COLO668 (cell line): ENCODE measurements around the gene COL16A1.
"Not testable (repeated sequence)": the region's sequence is repeated elsewhere in the genome, so short reads cannot be mapped to it uniquely, and the experiment has no call there.

Experiments used
- DNase-seq: peaks from one replicate; lab custom pipeline; 2025; ENCODE audit not compliant: unreplicated experiment; lab: John Stamatoyannopoulos, UW

Gene COL16A1

DNA sequence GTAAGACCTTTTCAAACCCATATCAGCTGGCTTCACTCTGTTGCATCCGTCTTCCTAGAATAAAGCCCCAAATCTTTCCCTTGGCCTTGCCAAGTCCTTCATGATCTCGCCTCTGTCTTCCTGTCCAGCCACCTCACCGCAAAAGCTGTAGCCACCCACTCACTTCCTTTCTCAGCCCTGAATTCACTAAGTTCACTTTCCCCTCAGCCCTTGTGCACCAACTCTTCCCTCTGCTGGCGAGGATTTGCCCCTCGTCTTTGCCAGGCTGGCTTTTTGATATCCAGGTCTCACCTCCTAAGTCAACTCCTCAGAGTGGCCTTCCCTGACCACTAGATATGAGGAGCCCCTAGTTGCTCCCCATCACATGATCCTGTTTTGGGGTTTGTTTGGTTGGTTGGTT lies 3.9 kb upstream of the COL16A1 start:
- no peak for DNase-seq

DNA sequence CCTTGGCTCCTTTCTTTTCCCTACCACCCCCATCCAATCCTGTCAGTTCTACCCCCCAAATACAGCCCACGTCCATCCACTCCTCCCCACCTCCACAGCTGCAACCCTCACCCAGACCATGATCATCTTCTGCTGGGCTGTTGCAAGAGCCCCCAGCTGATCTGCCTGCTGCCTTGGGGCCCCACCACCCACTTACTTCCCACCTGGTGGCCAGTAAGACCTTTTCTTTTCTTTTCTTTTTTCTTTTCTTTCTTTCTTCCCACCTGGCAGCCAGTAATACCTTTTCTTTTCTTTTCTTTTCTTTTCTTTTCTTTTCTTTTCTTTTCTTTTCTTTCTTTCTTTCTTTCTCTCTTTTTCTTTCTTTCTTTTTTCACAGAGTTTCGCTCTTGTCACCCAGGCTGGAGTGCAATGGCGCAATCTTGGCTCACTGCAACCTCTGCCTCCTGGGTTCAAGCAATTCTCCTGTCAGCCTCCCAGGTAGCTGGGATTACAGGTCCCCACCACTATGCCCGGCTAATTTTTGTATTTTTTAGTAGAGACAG lies 3.3 kb upstream of the COL16A1 start:
- not testable (repeated sequence) for DNase-seq

DNA sequence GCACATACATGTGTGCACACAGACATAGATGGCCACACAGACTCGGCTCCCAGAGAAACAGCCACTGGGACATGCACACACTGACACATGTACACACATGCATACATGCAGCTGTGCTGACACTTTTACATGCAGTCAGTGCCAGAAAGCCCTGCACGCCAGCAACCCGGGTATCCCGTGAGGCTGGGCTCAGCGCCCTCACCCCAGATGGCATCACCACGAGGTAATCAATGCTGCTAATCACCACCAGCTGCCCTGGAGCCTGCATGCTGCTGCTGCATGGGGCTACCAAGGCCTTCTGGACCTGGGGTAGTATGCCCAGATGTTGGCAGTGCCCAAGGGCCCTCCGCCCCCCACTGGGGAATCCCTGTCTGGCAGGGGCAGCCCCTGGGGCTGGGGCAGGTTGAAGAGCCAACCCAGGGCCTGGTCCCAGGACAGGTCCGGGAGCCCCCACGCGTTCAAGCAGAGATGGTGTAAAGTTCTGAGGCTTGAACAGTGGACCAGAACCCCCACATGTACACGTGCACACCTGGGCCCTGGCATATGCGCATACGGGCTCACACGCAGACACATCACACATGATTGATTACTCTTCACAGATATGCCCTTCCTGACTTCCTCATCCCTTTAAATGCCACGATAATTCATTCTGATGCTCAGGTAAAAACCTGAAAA lies 2.7 kb upstream of the COL16A1 start:
- no peak for DNase-seq

DNA sequence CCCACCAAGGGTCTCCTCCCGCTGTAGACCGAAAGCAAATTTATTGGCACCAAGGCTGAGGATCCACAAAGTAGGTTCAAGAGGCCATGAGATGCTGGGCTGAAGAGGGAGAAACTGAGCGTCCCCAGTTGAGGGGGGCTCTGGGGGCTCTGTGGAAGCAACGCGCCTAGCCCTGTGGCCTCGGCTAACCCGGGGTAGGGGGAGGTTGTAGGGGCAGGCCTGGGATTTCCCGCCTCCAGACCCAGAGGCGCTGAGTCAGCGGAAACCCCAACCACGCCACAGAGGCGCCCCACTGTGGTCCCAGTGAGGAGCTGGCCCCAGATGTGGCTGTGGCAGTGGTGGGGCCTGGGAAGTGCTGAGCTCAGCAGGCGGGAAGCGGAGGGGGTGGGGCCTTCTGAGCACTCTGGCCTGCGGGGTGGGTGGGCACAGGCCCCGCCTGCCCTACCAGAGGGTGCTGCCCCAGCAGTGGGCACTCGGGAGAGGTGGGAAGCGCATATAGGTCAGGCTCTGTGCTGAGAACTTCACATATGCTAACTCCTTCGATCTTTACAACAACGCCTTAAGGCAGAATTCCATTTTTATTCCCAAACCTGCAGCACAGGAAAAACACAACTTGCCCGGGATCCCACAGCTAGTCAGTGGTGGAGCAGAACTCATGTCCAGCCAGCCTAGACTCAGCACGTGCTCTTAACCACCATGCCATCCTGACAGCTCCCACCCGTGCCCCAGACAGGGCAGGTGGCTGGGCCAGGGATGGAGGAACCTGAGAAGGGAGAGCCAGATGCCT lies 1.5 kb upstream of the COL16A1 start:
- DNase-seq = peak; percentile 75

DNA sequence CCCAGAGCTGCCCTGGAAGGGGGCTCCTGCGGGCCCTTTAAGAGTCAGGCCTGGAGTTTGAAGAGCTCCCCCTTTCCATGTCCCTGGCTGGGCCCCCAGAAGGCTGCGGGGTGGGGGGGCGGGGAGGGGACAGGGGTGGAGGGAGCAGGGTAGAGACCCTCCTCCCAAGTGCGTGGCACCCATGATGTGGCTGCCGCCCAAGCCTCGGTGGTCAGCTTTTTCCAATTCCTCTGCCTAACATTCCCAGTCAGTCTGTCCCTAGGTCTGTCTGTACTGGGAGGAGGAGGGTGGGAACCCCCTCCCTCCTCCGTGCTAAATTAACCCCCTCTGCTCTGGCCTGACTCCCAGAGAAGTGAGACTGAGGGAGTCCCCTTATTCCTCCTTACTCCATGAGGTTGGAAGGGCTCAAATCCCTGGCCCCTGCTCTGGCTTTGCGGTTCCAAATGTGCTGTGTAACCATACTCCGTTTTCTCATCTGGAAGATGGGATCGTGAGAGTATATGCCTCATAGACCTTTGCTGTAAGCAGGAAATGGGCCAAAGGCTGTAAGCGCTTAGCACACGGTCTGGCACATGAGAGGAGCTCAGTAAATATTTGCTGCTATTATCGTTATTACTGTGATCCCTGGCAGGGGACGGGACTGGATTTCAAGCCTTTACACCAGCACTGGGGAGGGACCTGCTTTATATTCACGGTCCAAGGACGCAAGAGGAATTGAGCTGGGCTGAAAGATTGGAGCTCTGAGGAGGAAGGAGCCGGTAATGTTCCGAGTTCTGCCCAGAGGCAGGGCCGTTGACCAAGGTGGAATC lies 658 bp upstream of the COL16A1 start:
- peak; percentile 50 for DNase-seq

DNA sequence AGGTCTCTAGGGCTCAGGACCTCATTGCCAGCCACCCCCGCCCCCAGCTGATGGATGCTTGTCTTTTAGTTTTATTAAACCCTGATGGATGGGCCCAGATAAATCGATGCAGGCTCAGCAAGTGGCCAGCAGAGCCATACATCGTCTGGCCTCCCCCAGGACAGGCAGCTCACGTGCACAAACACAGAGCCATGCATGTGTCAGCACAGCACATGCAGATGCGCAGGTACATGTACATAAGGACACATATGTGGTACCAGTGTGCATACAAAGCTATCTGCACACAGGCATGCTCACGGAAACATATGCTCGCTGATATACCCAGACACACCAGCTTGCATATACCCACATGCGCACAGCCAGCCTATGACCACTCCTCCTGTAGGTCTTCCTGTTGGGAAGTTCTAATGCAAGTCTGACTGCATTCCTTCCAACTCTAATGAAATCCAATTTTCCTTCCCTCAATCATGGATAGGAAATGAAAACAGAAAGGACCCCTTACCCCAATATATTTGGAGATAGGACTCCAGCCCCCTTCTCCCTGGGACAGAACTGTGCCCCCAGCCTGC lies 897 bp downstream of the COL16A1 start:
- DNase-seq = no peak

DNA sequence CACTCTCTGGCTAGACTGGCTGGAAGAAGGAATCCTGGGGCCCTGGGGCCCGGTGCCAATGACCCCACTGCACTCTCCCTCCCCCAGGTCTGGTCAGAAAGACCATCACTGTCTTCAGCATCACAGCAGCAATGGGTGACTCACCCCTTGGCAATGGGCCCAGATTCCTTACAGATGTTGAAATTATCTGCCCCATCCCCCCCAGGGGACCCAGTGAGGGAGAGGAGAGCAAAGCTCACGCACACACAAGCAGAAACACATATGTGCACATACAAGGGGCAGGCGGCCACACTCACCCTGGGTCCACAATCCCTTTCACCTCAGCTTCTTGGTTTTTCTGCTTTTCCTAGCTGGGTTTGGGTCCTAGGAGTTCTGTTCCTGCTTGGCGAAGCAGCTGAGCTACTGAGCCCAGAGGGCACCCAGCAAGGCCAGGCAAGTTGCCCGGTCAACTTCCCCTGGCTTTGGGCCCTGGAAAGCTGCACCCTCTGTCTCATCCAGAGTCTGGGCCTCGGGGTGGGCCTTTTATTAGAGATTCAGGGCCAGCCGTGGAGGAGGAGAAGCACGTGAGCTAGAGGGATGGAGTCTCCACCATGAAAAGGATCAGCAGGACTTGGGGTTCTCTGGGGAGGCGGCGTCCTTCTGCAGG lies 2.6 kb downstream of the COL16A1 start:
- peak; percentile 95 for DNase-seq

DNA sequence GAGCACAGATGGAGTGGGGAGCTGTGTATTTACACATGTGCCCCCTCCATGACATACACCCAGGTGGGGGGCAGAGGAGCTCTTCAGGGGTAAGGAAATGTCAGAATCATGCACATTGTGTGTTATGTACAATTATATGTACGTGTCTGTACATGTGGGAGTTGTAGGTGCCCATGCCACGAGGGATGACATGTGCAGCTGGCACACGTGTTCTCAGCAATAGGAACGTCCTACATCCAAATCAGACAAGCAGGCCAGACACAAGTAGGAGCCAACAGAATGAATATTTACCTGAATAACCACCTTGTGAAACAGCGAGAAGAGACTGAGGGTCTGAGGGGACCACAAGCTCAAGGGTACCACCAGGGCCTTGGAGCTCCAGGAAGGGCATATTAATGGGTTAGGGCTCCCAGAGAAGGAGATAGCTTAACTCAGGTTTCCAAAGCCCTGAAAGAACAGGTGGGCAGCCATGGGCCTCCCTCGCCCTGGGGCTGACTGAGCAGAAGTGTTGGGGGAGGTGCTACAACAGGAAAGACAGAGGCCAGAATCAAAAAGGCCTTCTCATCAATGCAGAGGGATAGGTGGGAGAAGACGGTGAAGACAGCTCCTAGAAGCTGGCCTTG lies 3.2 kb downstream of the COL16A1 start:
- DNase-seq = peak; percentile 83

DNA sequence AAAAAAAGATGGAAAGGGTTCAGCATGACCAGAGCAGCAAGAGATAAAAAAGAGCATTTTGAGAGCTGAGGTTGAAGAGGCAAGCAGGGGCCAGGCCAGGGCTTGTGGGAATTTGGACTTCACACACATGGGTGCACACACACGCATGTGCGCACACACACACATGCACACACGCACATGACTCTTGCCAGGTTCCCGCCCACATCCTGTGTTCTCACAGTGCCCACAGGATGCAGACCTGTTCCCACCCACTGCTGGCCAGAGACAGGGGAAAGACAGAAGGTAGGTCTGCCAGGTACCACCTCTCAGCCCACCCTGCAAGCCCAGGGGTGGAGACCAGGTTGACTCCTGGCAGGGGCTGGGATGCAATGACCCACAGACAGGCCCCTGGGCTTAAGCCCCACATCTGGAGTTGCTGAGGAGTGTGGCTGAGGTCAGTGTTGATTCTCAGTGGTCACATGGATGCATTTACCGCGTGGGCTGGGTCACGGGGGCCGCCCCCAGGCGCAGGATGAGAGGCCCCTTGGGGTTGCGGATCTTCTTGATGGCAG lies 4.4 kb downstream of the COL16A1 start:
- DNase-seq = peak; percentile 30

DNA sequence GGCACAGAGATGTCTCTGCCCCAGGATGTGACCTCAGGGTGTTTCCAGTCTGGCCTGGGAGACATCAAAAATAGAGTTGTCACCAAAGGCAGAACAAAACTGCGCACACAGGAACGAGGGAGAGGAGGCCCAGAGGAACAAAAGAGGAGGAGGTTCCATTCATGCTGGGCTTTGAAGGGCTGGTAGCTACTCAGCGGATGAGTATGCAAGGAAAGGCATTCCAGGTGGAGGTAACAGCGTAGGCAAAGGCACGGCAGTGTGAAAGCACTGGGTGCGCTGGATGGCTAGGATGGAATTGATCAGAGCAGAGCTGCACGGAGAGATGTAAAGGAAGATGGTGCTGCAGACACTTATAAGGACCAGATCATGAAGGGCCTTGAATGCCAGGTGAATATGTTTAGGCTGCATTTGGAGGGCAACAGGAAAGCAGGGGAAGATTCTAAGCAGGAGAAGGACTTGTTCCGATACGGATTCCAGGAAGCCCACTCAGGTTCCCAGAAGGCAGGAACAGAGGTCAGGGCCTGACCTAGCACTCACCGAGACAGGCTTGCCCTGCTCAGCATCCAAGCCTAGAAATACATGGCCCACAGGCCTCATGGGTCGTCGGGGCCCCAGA lies 6.3 kb downstream of the COL16A1 start:
- no peak for DNase-seq

DNA sequence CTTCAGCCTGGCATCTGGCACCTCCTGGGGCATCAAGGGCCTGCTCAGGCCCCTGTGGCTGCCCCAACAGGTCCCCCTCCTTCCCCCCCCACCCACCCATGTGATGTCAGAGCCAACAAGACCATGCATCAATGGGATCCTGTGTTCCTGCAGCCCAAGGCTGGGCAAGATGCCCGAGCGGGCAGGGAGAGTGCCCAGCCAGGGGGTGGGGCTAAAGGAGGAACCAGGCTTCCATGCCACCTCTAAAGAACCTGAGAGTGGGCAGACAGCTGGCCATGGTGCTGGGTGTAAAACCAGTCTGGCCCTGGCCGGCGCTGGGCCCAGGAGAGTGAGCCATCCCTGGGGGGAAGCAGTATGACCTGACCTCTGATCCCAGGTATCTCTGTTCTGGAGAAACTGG lies 7.6 kb downstream of the COL16A1 start:
- no peak for DNase-seq

DNA sequence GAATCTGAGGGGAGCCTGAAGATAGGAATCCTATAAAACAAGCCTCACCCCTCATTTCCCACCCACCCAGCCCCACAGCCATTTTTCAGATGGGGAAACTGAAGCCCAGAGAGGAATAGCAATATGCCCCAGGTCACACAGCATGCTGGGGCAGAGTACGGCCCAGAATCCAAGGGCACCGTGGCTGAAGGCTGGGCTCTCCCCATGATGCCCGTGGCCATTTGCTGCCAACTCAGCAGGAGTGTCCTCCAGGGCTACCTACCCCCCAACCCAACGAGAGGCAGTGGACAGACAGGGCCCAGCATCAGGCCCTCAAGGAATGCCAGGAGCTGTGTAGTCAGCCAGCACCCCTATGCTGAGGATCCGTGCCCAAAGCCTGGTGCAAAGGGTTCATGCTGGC lies 8.5 kb downstream of the COL16A1 start:
- DNase-seq = no peak

DNA sequence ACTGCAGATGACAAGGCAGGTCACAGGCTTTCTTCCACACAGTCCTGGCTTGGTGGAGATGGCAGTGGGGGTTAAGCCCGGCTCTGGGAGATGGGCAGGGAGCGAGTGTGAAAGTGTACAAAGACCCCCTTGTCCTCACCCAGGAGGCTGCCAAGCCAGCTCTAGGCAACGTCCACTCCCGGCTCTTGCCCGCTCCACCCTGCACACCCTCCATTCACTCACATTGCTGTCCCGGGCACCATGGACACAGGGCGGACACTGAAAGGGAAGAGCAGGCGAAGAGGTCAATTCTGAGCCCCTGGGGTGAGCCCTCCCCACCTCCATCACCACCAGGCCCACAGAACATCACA lies 8.9 kb downstream of the COL16A1 start:
- no peak for DNase-seq

DNA sequence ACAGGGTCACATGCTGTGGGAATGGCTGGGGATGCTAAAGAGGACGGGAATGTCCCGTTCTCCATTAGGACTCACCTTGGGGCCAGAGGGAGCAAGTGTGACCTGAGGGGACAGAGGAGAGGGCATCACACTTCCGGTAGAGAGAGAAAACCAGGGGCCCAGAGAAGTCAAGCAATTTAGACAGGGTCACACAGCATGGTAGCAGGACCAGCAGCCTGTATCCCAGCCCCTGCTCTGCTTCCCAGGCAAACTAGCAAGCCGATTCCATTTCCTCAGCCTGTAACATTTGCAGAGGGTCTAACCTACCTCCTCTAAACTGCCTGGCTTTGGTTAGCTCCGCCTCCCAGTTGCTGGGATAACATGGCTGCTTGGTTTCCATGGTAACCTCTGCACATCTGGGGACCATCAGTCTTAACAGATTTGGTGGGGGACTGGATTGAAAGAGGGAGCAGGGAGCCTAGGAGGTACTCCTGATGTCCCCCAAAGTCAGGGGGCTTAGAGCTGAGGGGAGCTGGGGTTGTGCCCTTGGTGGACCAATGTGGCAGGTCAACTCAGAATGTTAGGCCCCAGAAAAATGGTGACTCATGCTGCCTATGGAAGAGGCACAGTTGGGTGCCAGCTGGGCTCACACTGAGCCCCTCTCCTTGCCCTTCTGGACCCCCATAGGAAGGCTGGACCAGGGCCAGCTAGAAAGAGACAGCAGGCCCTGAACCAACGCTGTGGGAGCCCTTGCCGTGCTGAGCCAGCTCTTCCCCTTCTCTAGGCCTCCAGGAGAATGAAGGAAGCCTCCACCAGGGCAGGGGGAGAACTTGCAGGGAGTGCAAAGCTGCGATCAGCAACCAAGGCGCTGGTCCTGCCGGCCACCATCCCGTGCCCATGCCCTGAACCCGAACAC lies 9.5 kb downstream of the COL16A1 start:
- no peak for DNase-seq

DNA sequence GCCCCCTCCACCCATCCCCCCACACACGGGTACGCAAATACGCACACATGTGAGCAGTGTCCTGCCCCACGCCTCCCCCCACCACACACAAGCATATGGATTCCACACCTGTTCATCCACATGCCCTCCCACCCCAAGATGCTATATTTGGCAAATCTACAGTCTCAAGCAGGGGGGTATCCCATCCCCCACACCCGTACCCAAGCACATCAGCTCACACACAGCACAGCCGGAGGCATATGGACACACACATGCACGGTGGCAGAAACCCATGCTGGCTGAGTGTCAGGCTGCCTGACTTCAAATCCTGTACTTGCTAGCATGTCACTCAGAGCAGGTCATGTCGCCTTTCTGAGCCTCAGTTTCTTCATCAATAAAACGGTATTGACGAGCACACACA lies 10.6 kb downstream of the COL16A1 start:
- DNase-seq = no peak

DNA sequence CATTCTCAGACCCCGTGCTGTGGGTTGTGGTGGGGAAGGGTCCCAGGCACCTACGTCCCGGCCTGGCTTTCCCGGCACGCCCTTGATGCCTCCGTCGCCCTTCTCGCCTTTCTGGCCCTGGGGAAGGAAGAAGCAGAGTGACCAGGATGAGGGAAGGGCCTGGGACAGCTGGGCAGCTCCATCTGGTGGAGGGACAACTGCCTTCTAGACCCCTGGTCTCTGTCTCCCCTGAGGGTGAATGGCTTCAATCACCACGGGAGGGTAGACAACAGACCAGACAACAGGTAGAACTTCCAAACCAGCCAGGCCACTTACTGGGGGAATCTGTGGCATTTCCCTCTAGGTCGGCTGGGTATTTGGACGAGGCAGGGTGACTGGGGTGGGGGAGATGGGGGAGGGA lies 11.9 kb downstream of the COL16A1 start:
- DNase-seq = no peak

DNA sequence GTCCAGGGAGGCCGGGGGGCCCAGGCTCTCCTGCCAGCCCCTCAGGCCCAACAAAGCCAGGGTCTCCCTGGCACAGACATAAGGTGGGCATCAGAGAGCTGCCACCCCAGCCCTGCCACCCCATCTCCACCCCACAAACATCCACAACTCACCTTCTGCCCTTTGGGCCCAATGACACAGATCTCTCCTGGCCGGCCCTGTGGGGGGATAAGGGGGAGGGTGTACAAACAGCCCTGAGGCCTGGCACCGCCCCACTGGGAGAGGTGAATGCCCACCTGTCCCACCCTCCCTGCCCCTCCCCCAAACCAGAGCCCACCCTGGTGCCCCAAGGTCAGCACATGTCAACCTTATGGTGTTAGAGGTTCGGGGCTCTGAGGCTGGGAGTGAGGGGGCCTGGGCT lies 12.4 kb downstream of the COL16A1 start:
- DNase-seq = no peak

DNA sequence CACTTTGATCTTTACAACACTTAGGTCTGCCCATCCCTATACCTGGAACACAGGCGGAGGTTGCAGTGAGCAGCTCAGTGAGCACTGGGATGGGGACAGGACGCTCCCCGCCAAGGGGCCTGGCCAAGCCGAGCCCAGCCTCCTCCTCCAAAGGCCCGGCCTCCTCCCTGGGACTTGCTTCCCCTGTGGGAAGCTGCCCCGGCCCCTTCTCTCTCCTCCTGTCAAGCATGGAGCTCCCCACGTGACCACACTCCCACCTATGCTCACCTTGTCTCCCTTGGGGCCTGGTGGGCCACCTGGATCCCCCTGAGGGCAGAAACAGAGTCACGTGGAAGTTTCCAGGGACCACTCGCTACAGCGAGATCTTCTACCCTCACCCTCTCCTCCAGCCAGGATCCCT lies 12.9 kb downstream of the COL16A1 start:
- DNase-seq = no peak

DNA sequence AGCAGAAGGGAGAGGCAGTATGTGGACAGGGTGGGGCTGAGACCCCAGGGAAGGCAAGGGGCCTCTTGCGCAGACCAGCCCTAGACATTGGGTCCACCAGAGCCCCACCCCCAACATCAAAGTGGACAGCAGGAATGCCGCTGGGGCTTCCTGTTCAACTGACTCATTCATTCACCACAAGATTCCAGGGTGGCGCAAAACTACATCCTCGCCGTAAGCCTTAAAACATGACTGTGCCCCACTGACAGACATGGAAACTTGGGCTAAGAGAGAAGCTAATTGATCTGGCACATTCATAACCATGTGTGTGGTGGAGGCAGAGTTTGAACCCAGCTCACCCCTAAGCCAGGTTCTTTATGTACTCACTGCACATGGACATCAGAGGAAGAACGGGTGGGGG lies 14.0 kb downstream of the COL16A1 start:
- no peak for DNase-seq
